ENCODE data around the gene ADAP1. TPM values are rescaled to one million over a fixed set of nuclear protein-coding genes. Genes with fewer than 3 reads are reported as not detected.

Gene ADAP1
- polyA plus RNA-seq, 3 donors, result 49.1 to 117 (median 72.2) TPM

GRCh38 chr7:920351-921070, 34.0 kb downstream of the ADAP1 start:
- Histone ChIP-seq H3K9me3 (replicated peaks in 1 of 2; ENCODE audit: control insufficient read depth in 1 of 2, insufficient read depth in 1 of 2, low read length in 2 of 2) (no peaks in the 10 kb centered on the region), H3K27me3 (ENCODE audit: control insufficient read depth in 2 of 2, insufficient read depth in 2 of 2, low read length in 2 of 2) (no peaks in the 10 kb centered on the region), H3K27ac (ENCODE audit: low read depth in 1 of 2, low read length in 2 of 2) (no peak overlapping the region), H4K20me1 (ENCODE audit: insufficient read depth, low read length) (peaks cover 13% of the 10 kb centered on the region), H2AFZ (ENCODE audit: insufficient read depth, low read depth, low read length, poor library complexity, severe bottlenecking) (no peak overlapping the region), H3K79me2 (ENCODE audit: insufficient read depth, low read length) (peaks cover 62% of the 10 kb centered on the region), H3K36me3 (replicated peaks in 1 of 2; ENCODE audit: control insufficient read depth in 1 of 2, insufficient read depth in 2 of 2, low read length in 2 of 2) (peaks cover 30 to 42% of the 10 kb centered on the region in 2 donors), H3K4me3 (replicated peaks in 1 of 3; ENCODE audit: low read depth in 2 of 3, low read length in 3 of 3) (no peak overlapping the region), H3K9ac (ENCODE audit: insufficient read depth, low read length, poor library complexity, severe bottlenecking) (no peak overlapping the region), H3K4me1 (ENCODE audit: control insufficient read depth in 1 of 2, insufficient read depth in 2 of 2, low read length in 2 of 2) (peaks cover 46 to 67% of the 10 kb centered on the region in 2 donors), H3K4me2 (replicated peaks; ENCODE audit: extremely low read depth, low read length, poor library complexity, severe bottlenecking) (no peak overlapping the region)
- H3K27me3 Mint-ChIP-seq (ENCODE audit: low read depth in 3 of 3), result peaks cover 0 to 3% (median 0%) of the 10 kb centered on the region in 3 donors
- peak overlapping the region in 2 of 7 donors; percentile 40 to 54 for H3K27ac Mint-ChIP-seq
- 66% methylated on average over 26 of the region's 40 CpGs for WGBS (ENCODE audit: insufficient coverage)
- H3K9me3 Mint-ChIP-seq, result no peaks in the 10 kb centered on the region
- H3K36me3 Mint-ChIP-seq, result peaks cover 37 to 49% of the 10 kb centered on the region in 2 donors
- DNase-seq, result no peak
- intact Hi-C loops (cut with micrococcal nuclease), result loop anchor here in 1 of 2 donors (5.0 kb wide), 1 partner anchor 37 kb away; no protein-coding TSS in a partner anchor
- H3K4me1 Mint-ChIP-seq, result peaks cover 52% of the 10 kb centered on the region
- no peak for TF ChIP-seq CTCF (IDR thresholded peaks at IDR 0.05)
- no peak overlapping the region for H3K4me3 Mint-ChIP-seq

GRCh38 chr7:919924-920341, 34.5 kb downstream of the ADAP1 start:
- no peak for DNase-seq
- Mint-ChIP-seq H3K9me3 (no peaks in the 10 kb centered on the region), H3K36me3 (peaks cover 43 to 55% of the 10 kb centered on the region in 2 donors), H3K4me1 (peaks cover 52% of the 10 kb centered on the region), H3K27ac (no peak overlapping the region), H3K4me3 (no peak overlapping the region), H3K27me3 (ENCODE audit: low read depth in 3 of 3) (peaks cover 0 to 3% (median 0%) of the 10 kb centered on the region in 3 donors)
- H2AFZ ChIP-seq (ENCODE audit: insufficient read depth, low read depth, low read length, poor library complexity, severe bottlenecking), result no peak overlapping the region
- H3K4me2 ChIP-seq (replicated peaks; ENCODE audit: extremely low read depth, low read length, poor library complexity, severe bottlenecking), result no peak overlapping the region
- H3K27me3 ChIP-seq (ENCODE audit: control insufficient read depth in 2 of 2, insufficient read depth in 2 of 2, low read length in 2 of 2), result no peaks in the 10 kb centered on the region
- intact Hi-C loops (cut with micrococcal nuclease), result loop anchor here in 1 of 2 donors (5.0 kb wide), 1 partner anchor 37 kb away; no protein-coding TSS in a partner anchor
- no peak overlapping the region for H3K4me3 ChIP-seq (replicated peaks in 1 of 3; ENCODE audit: low read depth in 2 of 3, low read length in 3 of 3)
- no peaks in the 10 kb centered on the region for H3K9me3 ChIP-seq (replicated peaks in 1 of 2; ENCODE audit: control insufficient read depth in 1 of 2, insufficient read depth in 1 of 2, low read length in 2 of 2)
- H3K79me2 ChIP-seq (ENCODE audit: insufficient read depth, low read length), result peaks cover 63% of the 10 kb centered on the region
- 99% methylated on average over 14 of the region's 26 CpGs for WGBS (ENCODE audit: insufficient coverage)
- peaks cover 30 to 42% of the 10 kb centered on the region in 2 donors for H3K36me3 ChIP-seq (replicated peaks in 1 of 2; ENCODE audit: control insufficient read depth in 1 of 2, insufficient read depth in 2 of 2, low read length in 2 of 2)
- peaks cover 18% of the 10 kb centered on the region for H4K20me1 ChIP-seq (ENCODE audit: insufficient read depth, low read length)
- H3K4me1 ChIP-seq (ENCODE audit: control insufficient read depth in 1 of 2, insufficient read depth in 2 of 2, low read length in 2 of 2), result peaks cover 41 to 67% of the 10 kb centered on the region in 2 donors
- no peak overlapping the region for H3K9ac ChIP-seq (ENCODE audit: insufficient read depth, low read length, poor library complexity, severe bottlenecking)
- H3K27ac ChIP-seq (ENCODE audit: low read depth in 1 of 2, low read length in 2 of 2), result no peak overlapping the region
- TF ChIP-seq CTCF (IDR thresholded peaks at IDR 0.05), result no peak
